ENCODE data around the gene MAPK14. TPM values are rescaled to one million over a fixed set of nuclear protein-coding genes. Genes with fewer than 3 reads are reported as not detected.

Gene MAPK14
- total RNA-seq, 2 experiments from 2014 or later, result 57.3 to 62.2 TPM

- Mint-ChIP-seq H3K27me3 (no peaks in the 10 kb centered on the region), H3K4me3 (no peak overlapping the region), H3K36me3 (peaks cover 16% of the 10 kb centered on the region), H3K4me1 (peaks cover 14% of the 10 kb centered on the region), H3K9me3 (no peaks in the 10 kb centered on the region), H3K27ac (no peak overlapping the region)
- POLR2A ChIA-PET, result no interaction called here
- DNase-seq (no peak), ATAC-seq (ENCODE audit: low read depth) (no peak)
These were observed 39.2 kb downstream of the MAPK14 start for GRCh38 chr6:36066817-36067216.

GRCh38 chr6:36067374-36068011, 39.9 kb downstream of the MAPK14 start:
- peaks cover 14% of the 10 kb centered on the region for H3K4me1 Mint-ChIP-seq
- no peak for ATAC-seq (ENCODE audit: low read depth)
- no peaks in the 10 kb centered on the region for H3K9me3 Mint-ChIP-seq
- POLR2A ChIA-PET, result no interaction called here
- no peak overlapping the region for H3K4me3 Mint-ChIP-seq
- no peaks in the 10 kb centered on the region for H3K27me3 Mint-ChIP-seq
- DNase-seq, result no peak
- H3K27ac Mint-ChIP-seq, result no peak overlapping the region
- H3K36me3 Mint-ChIP-seq, result peaks cover 14% of the 10 kb centered on the region

GRCh38 chr6:36068012-36068392, 40.4 kb downstream of the MAPK14 start:
- Mint-ChIP-seq H3K27me3 (no peaks in the 10 kb centered on the region), H3K27ac (peak overlapping the region; percentile 11), H3K4me3 (no peak overlapping the region), H3K36me3 (peaks cover 14% of the 10 kb centered on the region), H3K4me1 (peaks cover 14% of the 10 kb centered on the region), H3K9me3 (no peaks in the 10 kb centered on the region)
- ATAC-seq (ENCODE audit: low read depth), result no peak
- POLR2A ChIA-PET, result no interaction called here
- no peak for DNase-seq

- Mint-ChIP-seq H3K36me3 (peaks cover 16% of the 10 kb centered on the region), H3K27ac (no peak overlapping the region), H3K4me1 (peaks cover 13% of the 10 kb centered on the region), H3K27me3 (no peaks in the 10 kb centered on the region), H3K9me3 (no peaks in the 10 kb centered on the region), H3K4me3 (no peak overlapping the region)
- POLR2A ChIA-PET, result no interaction called here
- no peak for ATAC-seq (ENCODE audit: low read depth)
- no peak for DNase-seq
These were observed 41.0 kb downstream of the MAPK14 start for GRCh38 chr6:36068586-36068985.

GRCh38 chr6:36069573-36069972, 42.0 kb downstream of the MAPK14 start:
- POLR2A ChIA-PET, result no interaction called here
- Mint-ChIP-seq H3K4me3 (no peak overlapping the region), H3K27ac (no peak overlapping the region), H3K9me3 (no peaks in the 10 kb centered on the region), H3K27me3 (no peaks in the 10 kb centered on the region), H3K36me3 (peaks cover 17% of the 10 kb centered on the region), H3K4me1 (peaks cover 8% of the 10 kb centered on the region)
- ATAC-seq (ENCODE audit: low read depth) (no peak), DNase-seq (no peak)

GRCh38 chr6:36070252-36070651, 42.6 kb downstream of the MAPK14 start:
- H3K4me3 Mint-ChIP-seq, result no peak overlapping the region
- DNase-seq, result no peak
- ATAC-seq (ENCODE audit: low read depth), result no peak
- POLR2A ChIA-PET, result no interaction called here
- H3K36me3 Mint-ChIP-seq, result peaks cover 13% of the 10 kb centered on the region
- H3K27ac Mint-ChIP-seq, result no peak overlapping the region
- H3K27me3 Mint-ChIP-seq, result no peaks in the 10 kb centered on the region
- H3K4me1 Mint-ChIP-seq, result peaks cover 4% of the 10 kb centered on the region
- H3K9me3 Mint-ChIP-seq, result no peaks in the 10 kb centered on the region

GRCh38 chr6:36071281-36071680, 43.7 kb downstream of the MAPK14 start:
- Mint-ChIP-seq H3K4me1 (peaks cover 4% of the 10 kb centered on the region), H3K27ac (no peak overlapping the region), H3K36me3 (peaks cover 14% of the 10 kb centered on the region), H3K9me3 (no peaks in the 10 kb centered on the region), H3K4me3 (no peak overlapping the region), H3K27me3 (no peaks in the 10 kb centered on the region)
- DNase-seq, result no peak
- ATAC-seq (ENCODE audit: low read depth), result no peak
- POLR2A ChIA-PET, result no interaction called here

- POLR2A ChIA-PET, result no interaction called here
- H3K27ac Mint-ChIP-seq, result no peak overlapping the region
- H3K27me3 Mint-ChIP-seq, result no peaks in the 10 kb centered on the region
- ATAC-seq (ENCODE audit: low read depth) (no peak), DNase-seq (no peak)
- H3K4me1 Mint-ChIP-seq, result peaks cover 4% of the 10 kb centered on the region
- H3K36me3 Mint-ChIP-seq, result peaks cover 16% of the 10 kb centered on the region
- no peak overlapping the region for H3K4me3 Mint-ChIP-seq
- H3K9me3 Mint-ChIP-seq, result no peaks in the 10 kb centered on the region
These were observed 44.1 kb downstream of the MAPK14 start for GRCh38 chr6:36071714-36072113.

- ATAC-seq (ENCODE audit: low read depth), result no peak
- no peak overlapping the region for H3K4me3 Mint-ChIP-seq
- POLR2A ChIA-PET, result no interaction called here
- no peak overlapping the region for H3K27ac Mint-ChIP-seq
- DNase-seq, result no peak
- no peaks in the 10 kb centered on the region for H3K27me3 Mint-ChIP-seq
- peaks cover 4% of the 10 kb centered on the region for H3K4me1 Mint-ChIP-seq
- H3K36me3 Mint-ChIP-seq, result peaks cover 19% of the 10 kb centered on the region
- no peaks in the 10 kb centered on the region for H3K9me3 Mint-ChIP-seq
These were observed 45.1 kb downstream of the MAPK14 start for GRCh38 chr6:36072681-36073080.

- Mint-ChIP-seq H3K4me3 (no peak overlapping the region), H3K27ac (no peak overlapping the region), H3K4me1 (no peaks in the 10 kb centered on the region), H3K27me3 (no peaks in the 10 kb centered on the region), H3K9me3 (no peaks in the 10 kb centered on the region), H3K36me3 (peaks cover 16% of the 10 kb centered on the region)
- POLR2A ChIA-PET, result no interaction called here
- DNase-seq (no peak), ATAC-seq (ENCODE audit: low read depth) (no peak)
These were observed 46.0 kb downstream of the MAPK14 start for GRCh38 chr6:36073587-36073986.

GRCh38 chr6:36075656-36076055, 48.0 kb downstream of the MAPK14 start:
- no peak overlapping the region for H3K27ac Mint-ChIP-seq
- H3K4me3 Mint-ChIP-seq, result no peak overlapping the region
- no peaks in the 10 kb centered on the region for H3K27me3 Mint-ChIP-seq
- no peaks in the 10 kb centered on the region for H3K9me3 Mint-ChIP-seq
- POLR2A ChIA-PET, result no interaction called here
- H3K36me3 Mint-ChIP-seq, result peaks cover 26% of the 10 kb centered on the region
- ATAC-seq (ENCODE audit: low read depth) (no peak), DNase-seq (no peak)
- peaks cover under 1% of the 10 kb centered on the region for H3K4me1 Mint-ChIP-seq

GRCh38 chr6:36076178-36077063, 48.8 kb downstream of the MAPK14 start:
- POLR2A ChIA-PET, result interaction anchor here (0.9 kb wide), 1 partner anchor 48 kb away, joined by 3 read pairs; no protein-coding TSS in a partner anchor
- no peaks in the 10 kb centered on the region for H3K9me3 Mint-ChIP-seq
- no peak for ATAC-seq (ENCODE audit: low read depth)
- peaks cover 2% of the 10 kb centered on the region for H3K4me1 Mint-ChIP-seq
- H3K36me3 Mint-ChIP-seq, result peaks cover 34% of the 10 kb centered on the region
- H3K4me3 Mint-ChIP-seq, result no peak overlapping the region
- H3K27ac Mint-ChIP-seq, result no peak overlapping the region
- H3K27me3 Mint-ChIP-seq, result no peaks in the 10 kb centered on the region
- no peak for DNase-seq

- Mint-ChIP-seq H3K4me1 (peaks cover 2% of the 10 kb centered on the region), H3K27me3 (no peaks in the 10 kb centered on the region), H3K4me3 (no peak overlapping the region), H3K36me3 (peaks cover 48% of the 10 kb centered on the region), H3K9me3 (peaks cover 1% of the 10 kb centered on the region), H3K27ac (no peak overlapping the region)
- ATAC-seq (ENCODE audit: low read depth) (no peak), DNase-seq (no peak)
- POLR2A ChIA-PET, result no interaction called here
These were observed 50.6 kb downstream of the MAPK14 start for GRCh38 chr6:36078159-36078558.

GRCh38 chr6:36079601-36080000, 52.0 kb downstream of the MAPK14 start:
- no peak for DNase-seq
- Mint-ChIP-seq H3K36me3 (peaks cover 56% of the 10 kb centered on the region), H3K9me3 (peaks cover 4% of the 10 kb centered on the region), H3K4me3 (no peak overlapping the region), H3K27me3 (no peaks in the 10 kb centered on the region), H3K4me1 (peaks cover 2% of the 10 kb centered on the region), H3K27ac (no peak overlapping the region)
- no peak for ATAC-seq (ENCODE audit: low read depth)
- POLR2A ChIA-PET, result no interaction called here

Measured in activated naive CD8-positive, alpha-beta T cell treated with anti-CD3 and anti-CD28 coated beads, Interleukin-2, amount 10 ng/mL, durations not matched to agents 7 days and 5 days (primary cell).